ENCODE data around the gene INTS13. TPM values are rescaled to one million over a fixed set of nuclear protein-coding genes. Genes with fewer than 3 reads are reported as not detected.
"Not testable (repeated sequence)": the region's sequence is repeated elsewhere in the genome, so short reads cannot be mapped to it uniquely, and the experiment has no call there.

INTS13 gene
- total RNA-seq, 1 experiment from 2014 or later = 56.4 TPM

GRCh38 chr12:26935636-26936378 lies 2.0 kb downstream of the INTS13 start:
- DNase-seq (ENCODE audit: low read depth) = no peak

- no peak for DNase-seq (ENCODE audit: low read depth)
These were observed 8.2 kb downstream of the INTS13 start for GRCh38 chr12:26929590-26929989.

GRCh38 chr12:26928661-26929060 lies 9.1 kb downstream of the INTS13 start:
- no peak for DNase-seq (ENCODE audit: low read depth)

DNA sequence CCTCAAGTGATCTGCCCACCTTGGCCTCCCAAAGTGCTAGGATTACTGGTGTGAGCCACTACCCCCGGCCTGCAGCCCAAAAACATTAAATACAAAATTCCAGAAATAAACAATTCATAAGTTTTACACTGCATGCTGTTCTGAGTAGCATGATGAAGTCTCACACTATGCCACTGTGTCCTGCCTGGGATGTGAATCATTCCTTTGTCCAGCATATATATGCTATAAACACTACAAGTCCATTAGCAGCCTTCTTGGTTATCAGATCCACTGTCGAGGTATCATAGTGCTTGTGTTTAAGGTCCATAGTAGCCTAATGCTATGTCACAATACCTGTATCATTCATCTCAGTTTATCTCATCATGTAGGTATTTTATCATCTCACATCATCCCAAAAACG lies 15.9 kb downstream of the INTS13 start:
- DNase-seq (ENCODE audit: low read depth) = no peak

GRCh38 chr12:26919216-26919555 lies 18.6 kb downstream of the INTS13 start:
- DNase-seq (ENCODE audit: low read depth) = no peak

GRCh38 chr12:26918321-26919215 lies 19.2 kb downstream of the INTS13 start:
- DNase-seq (ENCODE audit: low read depth) = no peak

- no peak for DNase-seq (ENCODE audit: low read depth)
These were observed 31.1 kb downstream of the INTS13 start for GRCh38 chr12:26906704-26907103.

GRCh38 chr12:26906024-26906423 lies 31.8 kb downstream of the INTS13 start:
- no peak for DNase-seq (ENCODE audit: low read depth)

DNA sequence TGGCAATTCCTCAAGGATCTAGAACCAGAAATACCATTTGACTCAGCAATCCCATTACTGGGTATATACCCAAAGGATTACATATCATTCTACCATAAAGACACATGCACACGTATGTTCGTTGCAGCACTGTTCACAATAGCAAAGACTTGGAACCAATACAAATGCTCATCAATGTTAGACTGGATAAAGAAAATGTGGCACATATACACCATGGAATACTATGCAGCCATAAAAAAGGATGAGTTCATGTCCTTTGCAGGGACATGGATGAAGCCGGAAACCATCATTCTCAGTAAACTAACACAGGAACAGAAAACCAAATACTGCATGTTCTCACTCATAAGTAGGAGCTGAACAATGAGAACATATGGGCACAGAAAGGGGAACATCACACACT lies 34.4 kb downstream of the INTS13 start:
- not testable (repeated sequence) for DNase-seq (ENCODE audit: low read depth)

- no peak for DNase-seq (ENCODE audit: low read depth)
These were observed 40.9 kb downstream of the INTS13 start for GRCh38 chr12:26896913-26897312.

DNA sequence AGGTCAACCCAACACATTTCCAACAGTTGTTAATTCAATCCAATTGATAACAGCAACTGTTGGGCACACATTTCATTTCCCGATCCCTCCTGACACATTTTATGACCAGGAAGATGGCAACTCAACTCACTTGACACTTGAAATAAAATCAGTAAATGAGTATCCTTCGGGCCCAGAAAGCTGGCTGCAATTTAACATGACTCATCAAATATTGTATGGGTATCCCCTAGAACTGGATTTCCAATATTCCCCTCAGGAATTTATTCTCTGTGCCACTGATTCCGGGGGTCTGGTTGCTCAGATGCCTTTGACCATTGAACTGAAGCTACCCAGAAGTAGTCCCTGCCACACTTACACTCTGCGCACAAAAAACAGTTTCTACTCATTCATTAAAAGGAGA lies 42.1 kb downstream of the INTS13 start:
- DNase-seq (ENCODE audit: low read depth) = no peak

DNA sequence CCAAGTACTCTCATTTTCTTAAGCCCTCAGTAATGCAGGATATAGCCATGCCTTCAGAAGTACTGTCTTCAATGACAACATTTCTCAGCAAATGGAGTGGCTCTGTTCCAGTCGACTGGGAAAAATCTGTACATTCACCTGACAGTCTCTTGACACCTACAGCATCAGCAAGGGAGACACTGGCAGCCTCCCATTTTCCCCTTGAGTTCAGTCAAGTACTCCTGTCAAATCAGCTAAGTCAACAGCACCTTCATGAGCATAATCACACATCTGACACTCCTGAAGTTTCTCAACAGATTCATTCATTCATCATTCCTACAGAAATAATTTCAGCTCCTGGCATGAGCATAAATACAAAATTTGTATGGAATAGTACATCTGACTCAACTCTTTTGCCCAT lies 46.1 kb downstream of the INTS13 start:
- no peak for DNase-seq (ENCODE audit: low read depth)

DNA sequence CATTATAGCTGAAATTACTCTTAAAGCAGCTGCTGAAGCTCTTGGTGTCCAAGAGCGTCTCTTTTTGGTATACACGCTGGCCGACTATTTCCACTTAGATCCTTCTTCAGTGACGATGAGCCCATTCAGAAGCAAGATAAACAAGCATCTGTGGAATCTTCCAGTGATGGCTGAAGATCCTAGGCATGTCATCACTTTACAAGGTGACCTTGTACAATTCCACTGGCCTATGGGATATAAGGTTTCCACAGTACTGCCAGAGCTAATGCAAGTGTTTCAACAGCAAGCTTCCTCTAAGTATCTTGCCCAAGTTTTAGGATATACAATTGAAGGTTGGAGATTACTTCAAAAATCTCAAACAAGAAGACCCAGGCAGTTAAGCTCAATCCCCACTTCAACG lies 47.0 kb downstream of the INTS13 start:
- DNase-seq (ENCODE audit: low read depth) = no peak

DNA sequence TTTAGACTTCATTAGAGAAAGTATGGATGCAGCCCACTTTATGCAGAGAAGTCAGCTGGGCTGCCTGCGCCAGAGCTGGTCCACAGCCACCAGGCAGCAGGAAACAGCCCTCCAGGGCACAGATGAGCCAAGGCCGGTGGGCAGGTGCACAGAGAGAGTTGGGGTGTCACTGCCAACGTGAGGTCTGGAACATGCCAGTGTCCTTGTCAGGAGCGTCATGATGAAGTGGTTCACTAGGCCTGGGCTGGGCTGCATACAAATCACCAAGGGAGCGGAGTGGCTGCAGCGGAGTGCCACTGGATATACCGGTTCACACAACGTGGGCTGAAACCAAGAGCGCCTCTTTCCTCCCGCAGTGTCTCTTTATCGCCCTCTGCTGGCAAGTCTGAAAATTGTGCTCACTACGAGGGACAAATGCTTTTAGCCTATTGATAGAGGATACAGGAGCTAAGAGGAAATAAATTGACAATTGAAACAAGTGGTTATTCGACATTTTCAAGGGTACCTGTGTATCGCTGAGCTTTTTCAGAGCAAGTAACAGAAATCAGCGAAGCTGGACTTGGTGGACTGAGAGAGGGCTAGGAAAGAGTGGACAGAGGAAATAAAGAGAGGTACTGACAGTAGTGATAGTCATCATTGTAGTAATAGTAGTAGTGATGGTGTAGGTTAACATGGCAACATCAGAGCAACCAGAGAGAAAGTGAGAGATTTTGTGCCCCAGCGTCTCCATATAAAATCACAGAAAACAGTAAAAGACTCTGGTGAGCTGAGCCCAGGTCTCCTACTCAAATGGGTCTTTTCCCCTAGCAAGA lies 52.8 kb downstream of the INTS13 start:
- peak; percentile 71 for DNase-seq (ENCODE audit: low read depth)

GRCh38 chr12:26880625-26881024 lies 57.2 kb downstream of the INTS13 start:
- DNase-seq (ENCODE audit: low read depth) = no peak

- peak; percentile 32 for DNase-seq (ENCODE audit: low read depth)
These were observed 59.1 kb downstream of the INTS13 start for GRCh38 chr12:26878661-26879119.

GRCh38 chr12:26874501-26875296 lies 63.1 kb downstream of the INTS13 start:
- DNase-seq (ENCODE audit: low read depth) = peak; percentile 8

DNA sequence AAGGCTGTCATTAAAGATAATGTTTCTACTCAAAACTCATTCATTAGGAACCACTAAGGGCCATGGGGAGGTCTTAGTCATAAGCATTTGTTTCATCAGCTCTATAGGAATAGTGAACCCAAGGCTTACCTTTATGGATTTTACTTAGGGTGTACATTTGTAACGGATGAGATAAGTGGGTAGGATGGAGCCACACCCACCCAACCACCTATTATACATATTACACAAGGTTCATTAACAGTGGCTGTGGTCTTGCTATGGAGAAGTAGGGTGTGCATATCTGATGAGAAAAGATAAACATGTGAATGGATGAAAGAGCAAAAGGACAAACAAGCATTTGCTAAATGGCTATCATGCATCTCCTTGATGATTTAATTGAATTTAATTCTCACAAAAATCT lies 65.2 kb downstream of the INTS13 start:
- no peak for DNase-seq (ENCODE audit: low read depth)

GRCh38 chr12:26871985-26872384 lies 65.8 kb downstream of the INTS13 start:
- DNase-seq (ENCODE audit: low read depth) = no peak

DNA sequence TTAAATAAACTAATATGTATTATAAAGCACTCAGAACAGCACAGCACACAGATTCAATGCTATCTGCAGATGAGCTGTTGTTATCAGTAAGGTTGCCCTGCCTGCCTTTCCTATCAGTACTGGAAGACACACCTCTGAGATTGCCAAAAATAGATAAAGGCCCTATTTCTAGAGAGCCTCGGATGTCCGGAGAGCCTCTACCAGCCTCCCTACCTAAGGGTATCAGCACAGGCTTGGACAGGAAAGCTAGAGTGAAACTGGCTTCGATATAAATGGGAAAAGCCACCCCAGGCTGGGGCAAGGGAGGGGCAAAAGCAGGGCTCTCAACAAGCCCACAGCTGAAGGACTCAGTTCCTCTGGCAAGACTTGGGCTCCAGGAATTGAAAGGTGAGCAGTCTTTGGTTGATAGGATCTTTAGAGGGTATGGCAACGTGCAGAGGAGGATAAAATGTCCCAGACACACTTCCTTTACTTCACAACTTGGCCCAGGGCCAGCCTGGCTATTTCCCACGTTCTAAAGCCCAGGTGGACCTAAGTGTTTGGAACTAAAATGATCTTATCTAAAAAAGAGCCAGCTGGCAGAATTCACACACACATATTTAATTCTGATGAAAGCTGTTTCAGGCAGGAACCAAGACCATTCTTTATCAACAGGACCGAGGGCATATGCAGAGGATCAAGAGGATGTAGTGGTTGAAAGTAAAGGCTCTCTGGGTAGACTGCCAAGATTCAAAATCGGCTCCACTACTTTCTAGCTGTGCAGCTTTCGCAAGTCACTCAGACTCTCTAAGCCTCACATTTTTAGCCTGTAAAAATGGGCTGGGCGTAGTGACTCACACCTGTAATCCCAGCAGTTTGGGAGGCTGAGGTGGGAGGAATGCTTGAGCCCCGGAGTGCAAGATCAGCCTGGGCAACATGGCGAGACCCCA lies 67.0 kb downstream of the INTS13 start:
- DNase-seq (ENCODE audit: low read depth) = peak; percentile 14
